ENCODE measurements around the gene KCNG2.

DNA sequence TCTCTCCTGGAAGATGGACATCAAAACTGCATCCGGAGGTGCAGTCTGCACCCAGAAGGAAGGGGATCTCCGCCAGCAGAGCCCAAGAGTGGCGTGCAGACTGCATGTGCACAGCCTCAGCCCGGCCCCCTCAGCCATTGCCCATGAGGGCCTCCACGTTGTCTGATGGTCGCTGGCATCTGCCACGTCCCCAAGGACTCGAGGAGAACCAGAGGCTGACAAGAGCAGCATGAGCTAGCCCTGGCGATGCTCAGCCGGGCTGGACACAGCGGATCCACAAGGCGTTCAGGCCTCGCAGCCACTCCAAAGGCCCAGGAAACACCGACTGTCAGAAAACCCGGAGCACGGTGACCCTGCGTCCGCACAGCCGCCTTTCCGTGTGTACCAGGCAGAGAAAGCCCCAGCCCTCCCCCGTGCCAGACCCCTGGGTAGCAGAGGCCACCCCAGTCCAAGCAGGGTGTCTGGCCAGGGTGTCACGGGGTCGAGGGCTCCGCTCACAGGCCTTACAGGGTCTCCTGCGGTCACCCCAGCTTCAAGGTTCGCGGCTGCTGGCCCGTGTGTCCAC lies 105.4 kb downstream of the KCNG2 start:
- TF ChIP-seq, protein P1, sequence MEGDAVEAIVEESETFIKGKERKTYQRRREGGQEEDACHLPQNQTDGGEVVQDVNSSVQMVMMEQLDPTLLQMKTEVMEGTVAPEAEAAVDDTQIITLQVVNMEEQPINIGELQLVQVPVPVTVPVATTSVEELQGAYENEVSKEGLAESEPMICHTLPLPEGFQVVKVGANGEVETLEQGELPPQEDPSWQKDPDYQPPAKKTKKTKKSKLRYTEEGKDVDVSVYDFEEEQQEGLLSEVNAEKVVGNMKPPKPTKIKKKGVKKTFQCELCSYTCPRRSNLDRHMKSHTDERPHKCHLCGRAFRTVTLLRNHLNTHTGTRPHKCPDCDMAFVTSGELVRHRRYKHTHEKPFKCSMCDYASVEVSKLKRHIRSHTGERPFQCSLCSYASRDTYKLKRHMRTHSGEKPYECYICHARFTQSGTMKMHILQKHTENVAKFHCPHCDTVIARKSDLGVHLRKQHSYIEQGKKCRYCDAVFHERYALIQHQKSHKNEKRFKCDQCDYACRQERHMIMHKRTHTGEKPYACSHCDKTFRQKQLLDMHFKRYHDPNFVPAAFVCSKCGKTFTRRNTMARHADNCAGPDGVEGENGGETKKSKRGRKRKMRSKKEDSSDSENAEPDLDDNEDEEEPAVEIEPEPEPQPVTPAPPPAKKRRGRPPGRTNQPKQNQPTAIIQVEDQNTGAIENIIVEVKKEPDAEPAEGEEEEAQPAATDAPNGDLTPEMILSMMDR (IDR thresholded peaks at IDR 0.05), result no peak
- TF ChIP-seq EZH2 (IDR thresholded peaks at IDR 0.05; ENCODE audit: borderline replicate concordance, insufficient read depth, low read depth, low read length, poor library complexity, severe bottlenecking), result no peak
